Mesangial cell (primary cell): ENCODE data around the gene LRRC40. TPM values are rescaled to one million over a fixed set of nuclear protein-coding genes. Genes with fewer than 3 reads are reported as not detected.

Source experiments
- total RNA-seq: library from RNA; depleted of rRNA; stranded (reverse); fragments of >200 nt; gene quantifications from 2 replicates; pipeline ENCODE4 v1.2.3, GENCODE V29; 2015

The LRRC40 gene
- total RNA-seq, result 11.7 and 21.0 TPM in 2 replicates

DNA sequence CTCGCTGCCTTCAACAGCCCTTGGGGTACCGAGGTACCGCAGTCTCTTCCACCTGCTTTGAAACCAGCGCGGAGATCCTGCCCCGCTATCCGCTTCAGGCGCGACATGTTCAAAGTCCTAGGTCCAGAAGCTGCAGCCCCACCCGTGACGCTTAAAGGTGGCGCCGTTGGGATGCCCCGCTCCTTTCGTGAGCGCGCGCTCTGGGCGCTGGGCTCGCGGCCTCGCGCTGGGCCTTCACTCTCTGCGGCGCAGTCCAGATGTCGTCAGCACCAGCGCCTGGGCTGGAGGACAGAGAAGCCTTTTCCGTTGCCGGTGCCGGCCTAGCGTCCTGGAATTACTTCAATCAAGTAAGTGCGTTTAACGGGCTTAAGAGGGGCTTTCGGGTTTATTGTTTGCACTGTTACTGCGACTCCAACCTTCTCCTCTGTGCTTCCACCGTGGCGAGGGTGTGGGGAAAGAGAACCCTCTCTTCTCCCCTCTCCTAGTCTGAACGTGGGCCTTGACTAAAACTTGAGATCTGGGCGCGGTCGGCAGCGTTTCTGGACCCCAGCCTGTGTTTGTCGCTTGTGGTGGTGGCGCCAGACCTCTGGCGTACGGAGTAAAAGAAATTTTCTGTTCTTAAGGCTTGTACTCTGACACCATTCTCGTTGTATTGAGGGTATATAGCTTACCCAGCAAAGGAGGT lies at the start of gene LRRC40:
TSS of gene LRRC40 (minus strand) at position 146 of the 685 bp plus-strand sequence. CDS start at position 107, 39 bp downstream.

DNA sequence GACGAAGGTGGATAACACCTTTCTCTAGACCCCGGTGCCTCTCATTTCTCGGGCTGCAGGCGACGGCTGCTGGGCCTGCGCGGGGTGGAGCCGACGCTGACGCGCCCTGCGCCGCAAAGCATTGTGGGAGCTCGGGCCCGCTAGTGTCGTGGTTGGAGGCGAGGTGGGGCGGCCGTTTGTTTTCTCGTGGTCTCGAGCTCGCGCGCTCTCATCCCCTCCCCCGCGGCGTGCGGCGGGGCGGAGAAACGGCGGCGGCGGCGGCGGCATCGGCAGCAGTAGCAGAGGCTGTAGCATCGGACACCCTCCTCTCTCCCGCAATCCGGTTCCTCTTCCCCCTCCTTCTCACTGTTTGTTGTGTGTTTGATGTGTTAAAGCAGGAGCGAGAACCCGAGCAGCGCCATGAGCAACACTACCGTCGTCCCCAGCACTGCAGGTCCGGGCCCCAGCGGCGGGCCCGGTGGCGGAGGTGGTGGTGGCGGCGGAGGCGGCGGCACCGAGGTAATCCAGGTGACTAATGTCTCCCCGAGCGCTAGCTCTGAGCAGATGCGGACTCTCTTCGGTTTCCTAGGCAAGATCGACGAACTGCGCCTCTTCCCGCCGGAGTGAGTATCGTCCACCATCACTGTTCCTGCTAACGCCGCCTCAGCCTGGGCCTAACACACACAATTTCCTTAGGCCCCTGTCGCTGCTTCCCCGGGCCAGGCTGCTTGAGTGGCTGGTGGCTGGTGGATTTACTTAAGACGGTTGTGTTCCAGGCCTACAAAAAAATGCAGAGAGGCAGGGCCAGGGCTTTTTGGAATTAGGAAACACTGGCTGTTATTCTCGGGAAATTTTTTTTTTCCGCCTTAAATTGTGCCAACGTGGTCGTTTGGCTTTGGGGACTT lies 16.1 kb upstream of the LRRC40 start, which contains the start of gene SRSF11:
TSS of gene SRSF11 (plus strand) at position 143 of the 884 bp plus-strand sequence. CDS start at position 400, 257 bp downstream.

Other genes starting within 250 kb of the LRRC40 start
- gene SRSF11, start 15.8 kb upstream of the LRRC40 start, total RNA-seq, result 49.5 and 51.3 TPM in 2 replicates
- 11.1 and 19.1 TPM in 2 replicates for gene ANKRD13C, start 149.1 kb upstream of the LRRC40 start, total RNA-seq
- gene CTH, start 205.7 kb upstream of the LRRC40 start, total RNA-seq, result 5.9 and 6.5 TPM in 2 replicates